ENCODE measurements around the gene LMCD1.

The LMCD1 gene

GRCh38 chr3:8596321-8597218, 94.9 kb downstream of the LMCD1 start:
- no peak for DNase-seq

- DNase-seq, result no peak
Observed at GRCh38 chr3:8597219-8597853, 95.7 kb downstream of the LMCD1 start.

GRCh38 chr3:8599146-8599545, 97.5 kb downstream of the LMCD1 start:
- DNase-seq, result no peak

GRCh38 chr3:8600457-8600856, 98.8 kb downstream of the LMCD1 start:
- DNase-seq, result no peak

- DNase-seq, result no peak
Observed at GRCh38 chr3:8603115-8603710, 101.6 kb downstream of the LMCD1 start.

- no peak for DNase-seq
Observed at GRCh38 chr3:8604006-8604405, 102.4 kb downstream of the LMCD1 start.

GRCh38 chr3:8604988-8605387, 103.4 kb downstream of the LMCD1 start:
- no peak for DNase-seq

GRCh38 chr3:8606701-8607231, 105.1 kb downstream of the LMCD1 start:
- DNase-seq, result no peak

GRCh38 chr3:8607234-8608040, 105.8 kb downstream of the LMCD1 start:
- DNase-seq, result no peak

- DNase-seq, result no peak
Observed at GRCh38 chr3:8608041-8608790, 106.6 kb downstream of the LMCD1 start.

- no peak for DNase-seq
Observed at GRCh38 chr3:8608791-8609467, 107.3 kb downstream of the LMCD1 start.

- no peak for DNase-seq
Observed at GRCh38 chr3:8610951-8611350, 109.3 kb downstream of the LMCD1 start.

GRCh38 chr3:8617921-8618320, 116.3 kb downstream of the LMCD1 start:
- no peak for DNase-seq

GRCh38 chr3:8618950-8619349, 117.3 kb downstream of the LMCD1 start:
- no peak for DNase-seq

GRCh38 chr3:8619548-8619947, 117.9 kb downstream of the LMCD1 start:
- DNase-seq, result no peak

- DNase-seq, result no peak
Observed at GRCh38 chr3:8621141-8621540, 119.5 kb downstream of the LMCD1 start.

- DNase-seq, result no peak
Observed at GRCh38 chr3:8621872-8622271, 120.2 kb downstream of the LMCD1 start.

- DNase-seq, result no peak
Observed at GRCh38 chr3:8622873-8623691, 121.5 kb downstream of the LMCD1 start.

GRCh38 chr3:8623741-8624140, 122.1 kb downstream of the LMCD1 start:
- no peak for DNase-seq

All from activated naive CD4-positive, alpha-beta T cell (primary cell).